Astrocyte (in vitro differentiated cells and primary cell): Measurements from ENCODE around the gene LIPG.

Source experiments
- EZH2 ChIP-seq: IDR thresholded peaks from 2 replicates; pipeline ENCODE4 v1.6.1; 2012; ENCODE audit warnings: mild to moderate bottlenecking, low read length, inconsistent platforms; ENCODE audit not compliant: insufficient read depth
- TF ChIP-seq, protein P1 (sequence below): IDR thresholded peaks from 2 replicates; pipeline ENCODE4 v1.5.1; 2011; ENCODE audit warnings: low read depth, mild to moderate bottlenecking, inconsistent platforms, low read length, moderate library complexity; ENCODE audit not compliant: insufficient read depth

DNA sequence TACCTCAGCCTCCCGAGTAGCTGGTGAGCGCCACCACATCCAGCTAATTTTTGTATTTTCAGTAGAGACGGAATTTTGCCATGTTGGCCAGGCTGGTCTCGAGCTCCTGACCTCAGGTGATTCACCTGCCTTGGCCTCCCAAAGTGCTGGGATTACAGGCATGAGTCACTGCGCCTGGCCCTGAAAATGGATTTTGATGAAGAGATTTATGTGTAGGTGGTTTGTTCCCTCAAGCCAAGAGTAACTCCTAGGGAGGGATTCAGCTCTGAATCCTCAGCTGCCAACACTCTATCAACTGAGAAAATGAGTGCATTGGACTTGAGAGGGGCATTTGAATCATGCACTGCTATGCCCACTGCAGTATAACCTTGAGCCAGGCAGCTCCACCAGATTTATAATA lies 17.5 kb upstream of the LIPG start:
- TF ChIP-seq, protein P1, sequence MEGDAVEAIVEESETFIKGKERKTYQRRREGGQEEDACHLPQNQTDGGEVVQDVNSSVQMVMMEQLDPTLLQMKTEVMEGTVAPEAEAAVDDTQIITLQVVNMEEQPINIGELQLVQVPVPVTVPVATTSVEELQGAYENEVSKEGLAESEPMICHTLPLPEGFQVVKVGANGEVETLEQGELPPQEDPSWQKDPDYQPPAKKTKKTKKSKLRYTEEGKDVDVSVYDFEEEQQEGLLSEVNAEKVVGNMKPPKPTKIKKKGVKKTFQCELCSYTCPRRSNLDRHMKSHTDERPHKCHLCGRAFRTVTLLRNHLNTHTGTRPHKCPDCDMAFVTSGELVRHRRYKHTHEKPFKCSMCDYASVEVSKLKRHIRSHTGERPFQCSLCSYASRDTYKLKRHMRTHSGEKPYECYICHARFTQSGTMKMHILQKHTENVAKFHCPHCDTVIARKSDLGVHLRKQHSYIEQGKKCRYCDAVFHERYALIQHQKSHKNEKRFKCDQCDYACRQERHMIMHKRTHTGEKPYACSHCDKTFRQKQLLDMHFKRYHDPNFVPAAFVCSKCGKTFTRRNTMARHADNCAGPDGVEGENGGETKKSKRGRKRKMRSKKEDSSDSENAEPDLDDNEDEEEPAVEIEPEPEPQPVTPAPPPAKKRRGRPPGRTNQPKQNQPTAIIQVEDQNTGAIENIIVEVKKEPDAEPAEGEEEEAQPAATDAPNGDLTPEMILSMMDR = no peak
- TF ChIP-seq EZH2 = no peak
